GM23338 (cell line): ENCODE measurements around the gene ENPP1. TPM values are rescaled to one million over a fixed set of nuclear protein-coding genes. Genes with fewer than 3 reads are reported as not detected.

Source experiments
- ATAC-seq: fragments of 200-7000 bp; cut with Tn5 transposase; 3 replicates; pipeline ENCODE4 v1.9.1; 2020
- DNase-seq: peaks from one replicate; pipeline ENCODE4 v3.0.0-alpha.2; 2015; ENCODE audit warnings: low spot score
- H2AFZ ChIP-seq: fragments of 200-600 bp; sonication (generic); 2 replicates; pipeline ENCODE4 v1.8.0; 2016; ENCODE audit warnings: antibody characterized with exemption, mild to moderate bottlenecking, moderate library complexity
- H3F3A ChIP-seq: fragments of 200-600 bp; sonication (generic); replicated peaks from 2 replicates; pipeline ENCODE4 v1.8.0; 2017; ENCODE audit warnings: antibody characterized with exemption, mixed run types, low read depth
- H3K27ac ChIP-seq: fragments of 200-600 bp; sonication (generic); 2 replicates; pipeline ENCODE4 v1.6.1; 2016; ENCODE audit warnings: low read depth
- H3K27me3 ChIP-seq: fragments of 200-600 bp; sonication (generic); 2 replicates; pipeline ENCODE4 v1.8.0; 2016; ENCODE audit warnings: mild to moderate bottlenecking, mixed run types, moderate library complexity; ENCODE audit not compliant: insufficient read depth
- H3K36me3 ChIP-seq: fragments of 200-600 bp; sonication (generic); 2 replicates; pipeline ENCODE4 v1.8.0; 2016; ENCODE audit warnings: mild to moderate bottlenecking; ENCODE audit not compliant: insufficient read depth
- H3K4me1 ChIP-seq: fragments of 200-600 bp; sonication (generic); 2 replicates; pipeline ENCODE4 v1.8.0; 2016; ENCODE audit warnings: mild to moderate bottlenecking, moderate library complexity; ENCODE audit not compliant: insufficient read depth
- H3K4me2 ChIP-seq: fragments of 200-600 bp; sonication (generic); 2 replicates; pipeline ENCODE4 v1.7.1; 2017; ENCODE audit warnings: mixed run types
- H3K4me3 ChIP-seq: fragments of 200-600 bp; sonication (generic); 2 replicates; pipeline ENCODE4 v1.6.1; 2016; ENCODE audit warnings: mixed run types
- H3K79me2 ChIP-seq: fragments of 200-600 bp; sonication (generic); replicated peaks from 2 replicates; pipeline ENCODE4 v1.8.0; 2017; ENCODE audit warnings: mild to moderate bottlenecking; ENCODE audit not compliant: insufficient read depth
- H3K9me2 ChIP-seq: fragments of 200-600 bp; sonication (generic); 2 replicates; pipeline ENCODE4 v1.8.0; 2017; ENCODE audit not compliant: insufficient read depth
- H4K20me1 ChIP-seq: fragments of 200-600 bp; sonication (generic); replicated peaks from 2 replicates; pipeline ENCODE4 v1.8.0; 2017; ENCODE audit warnings: mild to moderate bottlenecking; ENCODE audit not compliant: insufficient read depth
- H3K27ac Mint-ChIP-seq: 2 replicates; pipeline ENCODE4 v1.8.0; 2020; ENCODE audit warnings: inconsistent platforms, mild to moderate bottlenecking, moderate library complexity, mixed read lengths
- H3K27me3 Mint-ChIP-seq: 3 replicates; pipeline ENCODE4 v1.8.0; 2022; ENCODE audit warnings: low read depth, mild to moderate bottlenecking, moderate library complexity, mixed read lengths, inconsistent platforms; ENCODE audit not compliant: insufficient read depth, poor library complexity
- H3K36me3 Mint-ChIP-seq: 3 replicates; pipeline ENCODE4 v1.8.0; 2021; ENCODE audit warnings: low read depth, mild to moderate bottlenecking, inconsistent platforms, moderate library complexity, mixed read lengths
- H3K4me1 Mint-ChIP-seq: 3 replicates; pipeline ENCODE4 v1.8.0; 2020; ENCODE audit warnings: mild to moderate bottlenecking, inconsistent platforms, mixed read lengths
- H3K4me3 Mint-ChIP-seq: 3 replicates; pipeline ENCODE4 v1.8.0; 2021; ENCODE audit warnings: moderate library complexity, mild to moderate bottlenecking, inconsistent platforms, mixed read lengths
- H3K9me3 Mint-ChIP-seq: 3 replicates; pipeline ENCODE4 v1.8.0; 2020; ENCODE audit warnings: moderate library complexity, mild to moderate bottlenecking, inconsistent platforms, mixed read lengths
- CREB1 ChIP-seq: fragments of 250-450 bp; sonication (Bioruptor Pico); IDR thresholded peaks from 2 replicates; pipeline ENCODE4 v1.5.0; 2020; ENCODE audit warnings: low read depth, mild to moderate bottlenecking, moderate library complexity
- EZH2 ChIP-seq: fragments of 200-600 bp; sonication (generic); IDR thresholded peaks from one replicate; pipeline ENCODE4 v1.8.0; 2017; ENCODE audit warnings: antibody characterized with exemption, mild to moderate bottlenecking, low read depth; ENCODE audit not compliant: unreplicated experiment
- EZH2phosphoT487 ChIP-seq: fragments of 200-600 bp; sonication (generic); IDR thresholded peaks from one replicate; pipeline ENCODE4 v1.8.1; 2018; ENCODE audit warnings: antibody characterized with exemption; ENCODE audit not compliant: unreplicated experiment
- JUNB ChIP-seq: IDR thresholded peaks from one replicate; pipeline ENCODE4 v1.6.1; 2016; ENCODE audit warnings: antibody characterized with exemption; ENCODE audit not compliant: unreplicated experiment
- NANOG ChIP-seq: IDR thresholded peaks from 2 replicates; pipeline ENCODE4 v1.6.1; 2016; ENCODE audit warnings: antibody characterized with exemption, borderline replicate concordance
- POLR2AphosphoS5 ChIP-seq: IDR thresholded peaks from 2 replicates; pipeline ENCODE4 v1.6.1; 2016; ENCODE audit warnings: antibody characterized with exemption, low read depth
- STAT1 ChIP-seq: IDR thresholded peaks from one replicate; pipeline ENCODE4 v1.6.1; 2016; ENCODE audit warnings: antibody characterized with exemption; ENCODE audit not compliant: unreplicated experiment
- ZNF114 ChIP-seq: fragments of 250-450 bp; sonication (Bioruptor Pico); IDR thresholded peaks from 2 replicates; pipeline ENCODE4 v1.5.0; 2020; ENCODE audit warnings: mild to moderate bottlenecking, moderate library complexity
- polyA plus RNA-seq: library from polyadenylated mRNA; unstranded; fragments of >200 nt; fragmentation: Nextera tagmentation; extraction: Ambion mirVana; gene quantifications from 2 replicates; pipeline ENCODE4 v1.2.1, GENCODE V29; 2016
- total RNA-seq: library from RNA; depleted of rRNA; stranded (reverse); fragments of >200 nt; shearing (Covaris generic); gene quantifications from 2 replicates; pipeline ENCODE4 v1.2.3, GENCODE V29; 2014
- TF ChIP-seq, protein P1 (sequence below): IDR thresholded peaks from 2 replicates; pipeline ENCODE4 v1.6.1; 2016; ENCODE audit warnings: antibody characterized with exemption
- TF ChIP-seq, protein P2 (sequence below), 2 experiments: fragments of 200-600 bp in 1 of 2; sonication (generic) in 1 of 2; conservative IDR thresholded peaks; 2 replicates each; pipeline versions ENCODE4 v1.5.1 to v1.6.1; 2016 to 2017; ENCODE audit warnings: antibody characterized with exemption in 2 of 2, low read depth in 2 of 2, mild to moderate bottlenecking in 2 of 2, moderate library complexity in 1 of 2
- TF ChIP-seq, protein P3 (sequence below): fragments of 250-450 bp; sonication (Bioruptor Pico); IDR thresholded peaks from 2 replicates; pipeline ENCODE4 v1.5.0; 2020; ENCODE audit warnings: mild to moderate bottlenecking, moderate library complexity

Gene ENPP1
- total and polyA plus RNA-seq, 2 experiments from 2014 or later: 17.3 to 46.9 TPM

DNA sequence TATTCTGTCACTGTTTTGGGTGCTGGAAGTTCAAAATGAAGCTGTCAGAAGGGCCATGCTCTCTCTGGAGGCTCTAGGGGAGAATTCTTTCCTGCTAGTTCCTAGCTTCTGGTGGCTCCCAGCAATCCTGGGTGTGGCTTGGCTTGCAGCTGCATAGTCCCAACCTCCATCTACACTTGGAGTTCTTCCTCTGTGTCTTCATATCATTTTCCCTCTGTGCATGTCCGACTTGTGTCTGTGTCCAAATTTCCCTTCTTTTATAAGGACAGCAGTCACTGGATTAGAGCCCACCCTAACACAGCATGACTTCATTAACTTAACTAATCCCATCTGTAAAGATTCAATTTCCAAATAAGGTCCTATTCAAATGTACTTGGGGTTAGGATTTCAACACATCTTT lies 23.3 kb upstream of the ENPP1 start (continued):
- TF ChIP-seq, protein P1, sequence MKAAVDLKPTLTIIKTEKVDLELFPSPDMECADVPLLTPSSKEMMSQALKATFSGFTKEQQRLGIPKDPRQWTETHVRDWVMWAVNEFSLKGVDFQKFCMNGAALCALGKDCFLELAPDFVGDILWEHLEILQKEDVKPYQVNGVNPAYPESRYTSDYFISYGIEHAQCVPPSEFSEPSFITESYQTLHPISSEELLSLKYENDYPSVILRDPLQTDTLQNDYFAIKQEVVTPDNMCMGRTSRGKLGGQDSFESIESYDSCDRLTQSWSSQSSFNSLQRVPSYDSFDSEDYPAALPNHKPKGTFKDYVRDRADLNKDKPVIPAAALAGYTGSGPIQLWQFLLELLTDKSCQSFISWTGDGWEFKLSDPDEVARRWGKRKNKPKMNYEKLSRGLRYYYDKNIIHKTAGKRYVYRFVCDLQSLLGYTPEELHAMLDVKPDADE: no peak
- no peak for TF ChIP-seq NANOG
- TF ChIP-seq EZH2: no peak
- TF ChIP-seq, protein P2, sequence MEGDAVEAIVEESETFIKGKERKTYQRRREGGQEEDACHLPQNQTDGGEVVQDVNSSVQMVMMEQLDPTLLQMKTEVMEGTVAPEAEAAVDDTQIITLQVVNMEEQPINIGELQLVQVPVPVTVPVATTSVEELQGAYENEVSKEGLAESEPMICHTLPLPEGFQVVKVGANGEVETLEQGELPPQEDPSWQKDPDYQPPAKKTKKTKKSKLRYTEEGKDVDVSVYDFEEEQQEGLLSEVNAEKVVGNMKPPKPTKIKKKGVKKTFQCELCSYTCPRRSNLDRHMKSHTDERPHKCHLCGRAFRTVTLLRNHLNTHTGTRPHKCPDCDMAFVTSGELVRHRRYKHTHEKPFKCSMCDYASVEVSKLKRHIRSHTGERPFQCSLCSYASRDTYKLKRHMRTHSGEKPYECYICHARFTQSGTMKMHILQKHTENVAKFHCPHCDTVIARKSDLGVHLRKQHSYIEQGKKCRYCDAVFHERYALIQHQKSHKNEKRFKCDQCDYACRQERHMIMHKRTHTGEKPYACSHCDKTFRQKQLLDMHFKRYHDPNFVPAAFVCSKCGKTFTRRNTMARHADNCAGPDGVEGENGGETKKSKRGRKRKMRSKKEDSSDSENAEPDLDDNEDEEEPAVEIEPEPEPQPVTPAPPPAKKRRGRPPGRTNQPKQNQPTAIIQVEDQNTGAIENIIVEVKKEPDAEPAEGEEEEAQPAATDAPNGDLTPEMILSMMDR (conservative IDR thresholded peaks at IDR 0.05; ENCODE audit: low read depth in 2 of 2): no peak

DNA sequence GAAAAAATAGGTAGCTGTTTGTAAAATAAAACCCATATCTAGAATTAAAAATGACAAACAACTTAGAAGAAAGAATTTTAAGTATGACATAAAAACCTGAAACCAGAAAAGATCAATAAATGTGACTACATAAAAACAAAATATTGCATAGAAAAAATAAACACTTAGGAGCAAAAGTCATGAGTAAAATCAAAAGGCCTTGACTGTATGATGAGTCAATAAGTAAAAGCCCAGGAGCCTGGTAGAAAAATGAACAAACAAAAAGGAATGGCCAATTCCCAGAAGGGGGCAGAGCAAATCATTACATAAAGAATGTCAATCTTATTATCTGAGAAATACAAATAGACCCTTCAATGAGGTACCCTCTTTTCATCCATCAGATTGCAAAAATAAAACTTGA lies 20.7 kb upstream of the ENPP1 start:
- peaks cover 7% of the 10 kb centered on the region; the same call in 2 of the 3 replicates for H3K4me1 Mint-ChIP-seq
- TF ChIP-seq EZH2phosphoT487: no peak
- no peak for TF ChIP-seq NANOG
- TF ChIP-seq CREB1 (CRISPR knock-in tag): no peak
- no peak for TF ChIP-seq EZH2
- TF ChIP-seq, protein P1: no peak
- TF ChIP-seq, protein P3, sequence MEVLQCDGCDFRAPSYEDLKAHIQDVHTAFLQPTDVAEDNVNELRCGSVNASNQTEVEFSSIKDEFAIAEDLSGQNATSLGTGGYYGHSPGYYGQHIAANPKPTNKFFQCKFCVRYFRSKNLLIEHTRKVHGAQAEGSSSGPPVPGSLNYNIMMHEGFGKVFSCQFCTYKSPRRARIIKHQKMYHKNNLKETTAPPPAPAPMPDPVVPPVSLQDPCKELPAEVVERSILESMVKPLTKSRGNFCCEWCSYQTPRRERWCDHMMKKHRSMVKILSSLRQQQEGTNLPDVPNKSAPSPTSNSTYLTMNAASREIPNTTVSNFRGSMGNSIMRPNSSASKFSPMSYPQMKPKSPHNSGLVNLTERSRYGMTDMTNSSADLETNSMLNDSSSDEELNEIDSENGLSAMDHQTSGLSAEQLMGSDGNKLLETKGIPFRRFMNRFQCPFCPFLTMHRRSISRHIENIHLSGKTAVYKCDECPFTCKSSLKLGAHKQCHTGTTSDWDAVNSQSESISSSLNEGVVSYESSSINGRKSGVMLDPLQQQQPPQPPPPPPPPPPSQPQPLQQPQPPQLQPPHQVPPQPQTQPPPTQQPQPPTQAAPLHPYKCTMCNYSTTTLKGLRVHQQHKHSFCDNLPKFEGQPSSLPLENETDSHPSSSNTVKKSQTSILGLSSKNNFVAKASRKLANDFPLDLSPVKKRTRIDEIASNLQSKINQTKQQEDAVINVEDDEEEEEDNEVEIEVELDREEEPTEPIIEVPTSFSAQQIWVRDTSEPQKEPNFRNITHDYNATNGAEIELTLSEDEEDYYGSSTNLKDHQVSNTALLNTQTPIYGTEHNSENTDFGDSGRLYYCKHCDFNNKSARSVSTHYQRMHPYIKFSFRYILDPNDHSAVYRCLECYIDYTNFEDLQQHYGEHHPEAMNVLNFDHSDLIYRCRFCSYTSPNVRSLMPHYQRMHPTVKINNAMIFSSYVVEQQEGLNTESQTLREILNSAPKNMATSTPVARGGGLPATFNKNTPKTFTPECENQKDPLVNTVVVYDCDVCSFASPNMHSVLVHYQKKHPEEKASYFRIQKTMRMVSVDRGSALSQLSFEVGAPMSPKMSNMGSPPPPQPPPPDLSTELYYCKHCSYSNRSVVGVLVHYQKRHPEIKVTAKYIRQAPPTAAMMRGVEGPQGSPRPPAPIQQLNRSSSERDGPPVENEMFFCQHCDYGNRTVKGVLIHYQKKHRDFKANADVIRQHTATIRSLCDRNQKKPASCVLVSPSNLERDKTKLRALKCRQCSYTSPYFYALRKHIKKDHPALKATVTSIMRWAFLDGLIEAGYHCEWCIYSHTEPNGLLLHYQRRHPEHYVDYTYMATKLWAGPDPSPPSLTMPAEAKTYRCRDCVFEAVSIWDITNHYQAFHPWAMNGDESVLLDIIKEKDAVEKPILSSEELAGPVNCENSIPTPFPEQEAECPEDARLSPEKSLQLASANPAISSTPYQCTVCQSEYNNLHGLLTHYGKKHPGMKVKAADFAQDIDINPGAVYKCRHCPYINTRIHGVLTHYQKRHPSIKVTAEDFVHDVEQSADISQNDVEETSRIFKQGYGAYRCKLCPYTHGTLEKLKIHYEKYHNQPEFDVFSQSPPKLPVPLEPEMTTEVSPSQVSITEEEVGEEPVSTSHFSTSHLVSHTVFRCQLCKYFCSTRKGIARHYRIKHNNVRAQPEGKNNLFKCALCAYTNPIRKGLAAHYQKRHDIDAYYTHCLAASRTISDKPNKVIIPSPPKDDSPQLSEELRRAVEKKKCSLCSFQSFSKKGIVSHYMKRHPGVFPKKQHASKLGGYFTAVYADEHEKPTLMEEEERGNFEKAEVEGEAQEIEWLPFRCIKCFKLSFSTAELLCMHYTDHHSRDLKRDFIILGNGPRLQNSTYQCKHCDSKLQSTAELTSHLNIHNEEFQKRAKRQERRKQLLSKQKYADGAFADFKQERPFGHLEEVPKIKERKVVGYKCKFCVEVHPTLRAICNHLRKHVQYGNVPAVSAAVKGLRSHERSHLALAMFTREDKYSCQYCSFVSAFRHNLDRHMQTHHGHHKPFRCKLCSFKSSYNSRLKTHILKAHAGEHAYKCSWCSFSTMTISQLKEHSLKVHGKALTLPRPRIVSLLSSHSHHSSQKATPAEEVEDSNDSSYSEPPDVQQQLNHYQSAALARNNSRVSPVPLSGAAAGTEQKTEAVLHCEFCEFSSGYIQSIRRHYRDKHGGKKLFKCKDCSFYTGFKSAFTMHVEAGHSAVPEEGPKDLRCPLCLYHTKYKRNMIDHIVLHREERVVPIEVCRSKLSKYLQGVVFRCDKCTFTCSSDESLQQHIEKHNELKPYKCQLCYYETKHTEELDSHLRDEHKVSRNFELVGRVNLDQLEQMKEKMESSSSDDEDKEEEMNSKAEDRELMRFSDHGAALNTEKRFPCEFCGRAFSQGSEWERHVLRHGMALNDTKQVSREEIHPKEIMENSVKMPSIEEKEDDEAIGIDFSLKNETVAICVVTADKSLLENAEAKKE (CRISPR knock-in tag): no peak
- TF ChIP-seq, protein P2 (conservative IDR thresholded peaks at IDR 0.05; ENCODE audit: low read depth in 2 of 2): no peak
- TF ChIP-seq ZNF114: no peak
- no peak for TF ChIP-seq POLR2AphosphoS5
- TF ChIP-seq STAT1: no peak
- no peak for TF ChIP-seq JUNB

More for the DNA sequence above, 20.7 kb upstream of the ENPP1 start:
- H3K9me3 Mint-ChIP-seq: no peaks in the 10 kb centered on the region
- Histone ChIP-seq H3K4me3 (no peak overlapping the region), H3K27me3 (no peaks in the 10 kb centered on the region), H3F3A (no peaks in the 10 kb centered on the region), H3K4me1 (peaks cover 3% of the 10 kb centered on the region; the same call in 1 of the 2 replicates), H3K9me2 (peaks cover 12% of the 10 kb centered on the region; the same call in 1 of the 2 replicates), H3K4me2 (no peak overlapping the region), H3K27ac (no peak overlapping the region), H3K36me3 (no peaks in the 10 kb centered on the region), H4K20me1 (no peaks in the 10 kb centered on the region), H3K79me2 (no peaks in the 10 kb centered on the region), H2AFZ (no peak overlapping the region)
- H3K27me3 Mint-ChIP-seq: peaks cover 2% of the 10 kb centered on the region
- no peak for ATAC-seq
- DNase-seq: no peak
- no peak overlapping the region for H3K27ac Mint-ChIP-seq
- no peaks in the 10 kb centered on the region for H3K36me3 Mint-ChIP-seq
- no peak overlapping the region for H3K4me3 Mint-ChIP-seq
